HG02981 (cell line): Measurements from ENCODE around the gene PEX10.
"Not testable (repeated sequence)": the region's sequence is repeated elsewhere in the genome, so short reads cannot be mapped to it uniquely, and the experiment has no call there.

ENCODE experiments used
- ATAC-seq: cut with Tn5 transposase; IDR thresholded peaks from one replicate; pipeline ENCODE4 v1.9.1; 2021; ENCODE audit warnings: mild to moderate bottlenecking, moderate library complexity; ENCODE audit not compliant: unreplicated experiment

Gene PEX10

GRCh38 chr1:2443277-2444137, 31.1 kb upstream of the PEX10 start:
- no peak for ATAC-seq

DNA sequence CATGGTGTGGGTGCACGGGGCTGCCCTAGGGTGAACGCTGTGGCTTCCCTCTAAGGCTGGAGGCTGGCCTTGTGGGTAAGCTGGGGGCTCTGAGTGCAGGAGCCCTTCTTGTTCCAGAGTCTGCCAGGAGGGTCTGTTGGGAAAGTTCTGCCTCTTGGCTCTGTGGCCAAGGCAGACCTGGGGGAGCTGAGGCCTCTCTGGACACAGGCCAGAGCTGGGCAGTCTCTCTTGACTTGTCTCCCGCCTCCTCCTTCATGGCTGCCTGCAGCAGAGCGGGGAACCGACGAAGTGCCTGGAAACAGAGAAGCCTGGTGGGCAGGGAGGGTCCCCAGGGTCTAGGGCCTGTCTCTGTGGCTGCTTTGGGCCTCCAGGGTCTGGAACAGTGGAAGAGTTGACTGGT, 30.3 kb upstream of the PEX10 start:
- ATAC-seq: no peak

DNA sequence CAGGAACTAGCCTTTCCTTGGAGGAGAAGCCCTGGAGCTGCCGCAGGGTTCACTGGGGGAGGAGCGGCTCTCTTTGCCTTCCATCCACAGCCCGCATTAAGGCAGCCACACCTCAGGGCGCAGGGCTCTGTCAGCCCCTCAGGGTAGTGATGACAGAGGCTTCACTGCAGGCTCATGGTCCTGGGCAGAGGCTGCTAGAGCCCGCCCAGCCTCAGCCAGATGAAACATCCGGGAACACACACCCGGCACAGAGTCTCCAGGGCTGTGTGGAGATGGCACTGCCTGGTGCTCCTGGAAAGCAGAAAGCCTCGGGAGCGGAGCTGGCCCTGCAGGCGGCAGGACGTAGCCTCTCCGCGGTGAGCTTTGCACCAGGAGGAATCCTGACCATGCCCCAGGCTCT, 29.4 kb upstream of the PEX10 start:
- ATAC-seq: no peak

DNA sequence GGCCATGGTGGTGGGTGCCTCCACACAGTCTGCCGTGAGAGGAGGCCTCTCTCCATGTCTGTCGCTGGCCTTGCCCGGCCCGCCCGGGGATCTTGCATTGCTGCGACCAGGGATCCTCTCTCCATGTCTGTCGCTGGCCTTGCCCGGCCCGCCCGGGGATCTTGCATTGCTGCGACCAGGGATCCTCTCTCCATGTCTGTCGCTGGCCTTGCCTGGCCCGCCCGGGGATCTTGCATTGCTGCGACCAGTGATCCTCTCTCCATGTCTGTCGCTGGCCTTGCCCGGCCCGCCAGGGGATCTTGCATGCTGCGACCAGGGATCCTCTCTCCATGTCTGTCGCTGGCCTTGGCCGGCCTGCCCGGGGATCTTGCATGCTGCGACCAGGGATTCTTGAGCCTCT, 28.0 kb upstream of the PEX10 start:
- not testable (repeated sequence) for ATAC-seq

GRCh38 chr1:2439369-2439768, 27.0 kb upstream of the PEX10 start:
- no peak for ATAC-seq

- ATAC-seq: no peak
Measured at GRCh38 chr1:2438641-2439040, 26.3 kb upstream of the PEX10 start.

DNA sequence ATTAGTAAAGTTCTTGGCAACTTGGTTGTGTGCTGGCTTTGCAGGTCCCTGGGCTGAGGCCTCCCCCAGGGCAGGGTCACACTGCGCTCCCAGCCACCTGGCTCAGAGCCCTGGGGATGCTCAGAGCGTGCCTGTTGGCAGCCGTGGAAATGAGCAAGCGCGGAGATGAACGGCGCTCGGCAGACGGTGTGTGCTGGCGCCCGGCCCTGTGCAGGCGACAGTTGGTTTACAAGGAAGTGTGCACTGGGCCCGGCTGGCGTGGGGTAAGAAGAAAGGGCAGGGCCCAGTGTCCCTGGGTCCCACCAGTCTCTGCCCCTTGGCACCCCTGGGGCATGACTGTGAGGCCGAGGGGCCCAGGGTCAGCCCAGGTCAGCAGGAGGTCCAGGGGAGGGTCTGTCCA, 25.7 kb upstream of the PEX10 start:
- ATAC-seq: no peak

DNA sequence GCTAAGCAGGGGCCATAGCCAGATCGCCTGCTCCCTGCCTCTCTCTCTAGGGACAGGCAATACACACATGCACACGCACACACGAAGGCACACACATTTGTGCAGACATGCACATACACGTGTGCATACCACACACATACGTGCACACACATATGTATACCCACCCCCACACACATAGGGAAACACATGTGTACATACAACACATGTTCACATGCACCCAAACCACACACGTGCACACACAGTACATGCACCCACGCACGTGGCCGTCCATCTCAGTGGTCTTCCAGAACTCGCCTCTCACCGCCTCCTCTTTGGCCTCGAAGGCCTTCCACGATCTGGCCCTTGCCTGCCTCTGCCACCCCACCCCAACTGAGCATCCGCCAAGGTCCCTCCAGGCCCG, 25.3 kb upstream of the PEX10 start:
- ATAC-seq: no peak

DNA sequence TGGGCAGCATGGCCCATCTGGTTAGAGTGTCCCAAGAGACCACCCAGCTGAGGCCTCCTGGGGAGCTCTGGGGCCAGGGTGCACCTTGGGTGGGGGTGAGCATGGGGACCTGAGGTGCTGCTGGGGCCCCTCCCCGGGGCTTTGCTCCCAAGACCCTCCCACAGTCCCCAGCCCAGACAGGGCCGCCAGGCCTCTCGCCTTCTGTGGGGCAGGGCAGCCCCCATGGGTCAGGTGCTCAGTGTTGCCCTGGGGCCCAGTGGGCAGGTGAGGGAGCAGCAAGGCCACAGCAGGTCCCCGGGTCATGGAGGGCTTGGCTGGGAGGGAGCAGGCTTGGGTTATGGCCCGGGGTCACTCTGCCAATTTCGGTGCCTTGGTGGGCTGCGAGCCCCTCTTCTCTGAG, 24.5 kb upstream of the PEX10 start:
- ATAC-seq: no peak

DNA sequence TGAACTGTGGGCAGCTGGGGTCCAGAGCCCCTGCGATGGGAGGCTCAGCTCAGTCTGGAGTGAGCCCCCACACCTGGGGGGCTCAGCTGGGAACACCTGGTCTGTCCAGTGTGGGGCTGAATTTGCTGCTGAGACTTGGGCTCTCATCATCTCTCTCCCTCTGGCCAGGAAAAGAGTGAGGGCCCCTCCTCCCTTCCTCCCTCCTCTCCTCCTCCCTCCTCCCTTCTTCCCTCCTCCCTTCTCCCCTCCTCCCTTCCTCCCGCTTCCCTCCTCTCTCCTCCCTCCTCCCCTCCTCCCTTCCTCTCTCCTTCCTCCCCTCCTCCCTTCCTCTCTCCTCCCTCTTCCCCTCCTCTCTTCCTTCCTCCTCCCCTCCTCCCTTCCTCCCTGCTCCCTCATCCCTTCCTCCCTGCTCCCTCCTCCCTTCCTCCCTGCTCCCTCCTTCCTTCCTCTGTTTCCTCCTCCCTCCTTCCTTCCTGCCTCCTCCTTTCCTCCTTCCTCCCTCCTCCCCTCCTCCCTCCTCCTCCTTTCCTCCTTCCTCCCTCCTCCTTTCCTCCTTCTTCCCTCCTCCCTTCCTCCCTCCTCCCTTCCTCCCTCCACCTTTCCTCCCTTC, 23.5 kb upstream of the PEX10 start:
- ATAC-seq: no peak

DNA sequence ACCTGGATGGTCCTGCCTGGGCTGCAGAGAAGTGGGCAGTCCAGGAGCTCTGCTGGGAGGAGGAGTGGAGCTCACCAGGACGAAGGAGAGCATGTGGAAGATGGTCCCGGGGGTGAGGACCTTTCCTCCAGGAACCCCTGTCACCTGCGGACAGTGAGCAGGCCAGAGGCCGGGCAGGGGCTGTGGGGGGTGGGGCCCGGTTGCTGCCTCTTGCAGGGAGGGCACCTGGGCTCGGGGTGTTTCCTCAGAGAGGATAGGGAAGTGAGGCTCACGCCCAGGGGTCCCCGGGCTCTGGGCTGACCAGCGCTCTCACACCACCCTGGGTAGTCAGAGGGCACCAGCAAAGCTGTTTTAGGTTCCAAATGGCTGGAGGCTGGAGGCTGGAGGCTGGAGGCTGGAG, 22.7 kb upstream of the PEX10 start:
- no peak for ATAC-seq

GRCh38 chr1:2433936-2434655, 21.7 kb upstream of the PEX10 start:
- ATAC-seq: no peak

- no peak for ATAC-seq
Measured at GRCh38 chr1:2433196-2433595, 20.8 kb upstream of the PEX10 start.

- no peak for ATAC-seq
Measured at GRCh38 chr1:2432441-2432844, 20.1 kb upstream of the PEX10 start.

- no peak for ATAC-seq
Measured at GRCh38 chr1:2431518-2431917, 19.2 kb upstream of the PEX10 start.

DNA sequence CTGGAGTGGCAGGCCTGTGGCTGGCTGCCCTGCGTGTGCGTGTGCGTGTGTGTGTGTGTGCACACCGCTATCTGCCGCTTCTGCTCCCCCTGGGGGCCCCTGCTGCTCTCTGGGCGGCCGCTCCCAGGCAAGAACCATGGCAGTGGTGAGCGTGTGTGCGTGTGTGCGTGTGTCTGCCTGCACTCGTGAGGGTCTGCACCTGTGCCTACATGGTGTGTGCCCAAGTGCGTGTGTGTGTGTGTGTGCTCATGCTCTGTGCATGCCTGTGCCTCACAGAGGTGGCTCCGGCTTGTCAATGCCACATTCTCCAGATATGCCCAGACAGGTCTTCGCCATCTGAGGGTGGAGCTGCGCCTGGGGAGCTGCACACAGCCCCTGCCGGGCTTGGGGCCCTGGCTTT, 18.7 kb upstream of the PEX10 start:
- ATAC-seq: no peak

GRCh38 chr1:2430592-2430973, 18.2 kb upstream of the PEX10 start:
- ATAC-seq: no peak

DNA sequence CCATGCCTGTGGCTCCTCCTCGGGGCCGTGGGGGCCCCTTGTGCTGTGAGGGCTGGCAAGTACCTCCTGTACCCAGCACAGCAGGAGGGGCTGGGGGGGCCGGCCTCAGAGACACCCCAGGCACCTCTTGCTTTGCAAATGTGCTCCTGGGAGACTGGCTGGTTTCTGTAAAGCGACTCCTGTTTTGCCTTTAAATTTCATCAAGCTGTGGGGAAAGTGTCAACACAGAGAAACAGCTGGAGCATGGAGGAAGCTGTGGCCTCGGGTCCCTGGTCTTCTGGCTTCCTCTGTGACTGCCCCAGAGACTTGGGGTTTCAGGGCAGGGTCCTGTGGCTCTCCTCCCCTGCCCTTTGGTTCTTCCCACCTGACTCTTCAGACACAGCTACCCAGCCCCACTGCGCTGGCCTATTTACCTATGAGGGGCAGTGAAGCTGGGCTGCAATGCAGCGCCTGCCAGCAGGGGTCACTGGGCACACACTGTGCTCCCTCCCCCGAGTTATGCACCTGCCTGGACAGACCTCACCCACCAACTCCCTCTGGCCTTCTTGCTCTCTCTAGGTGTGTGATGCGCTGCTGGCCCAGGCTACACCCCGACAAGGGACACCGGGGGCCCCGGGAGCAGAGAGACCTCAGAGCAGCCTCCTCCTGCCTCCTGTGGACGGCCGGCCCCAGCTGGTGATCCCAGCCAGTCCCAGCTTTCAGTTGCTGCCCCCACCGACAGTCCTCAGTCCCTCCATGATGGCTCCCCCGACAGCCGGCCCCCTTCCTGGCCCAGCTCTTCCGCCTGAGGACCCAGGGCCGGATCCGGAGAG, 17.6 kb upstream of the PEX10 start:
- ATAC-seq: no peak

GRCh38 chr1:2428490-2428889, 16.1 kb upstream of the PEX10 start:
- no peak for ATAC-seq

- ATAC-seq: no peak
Measured at GRCh38 chr1:2427976-2428375, 15.6 kb upstream of the PEX10 start.

GRCh38 chr1:2427051-2427450, 14.7 kb upstream of the PEX10 start:
- ATAC-seq: no peak
